ENCODE results near the gene PDE4D.

Gene PDE4D

GRCh38 chr5:59272809-59273427, 620.6 kb downstream of the PDE4D start:
- DNase-seq (ENCODE audit: low read depth in 4 of 4, low spot score in 1 of 4): no peak

GRCh38 chr5:59268756-59269415, 624.6 kb downstream of the PDE4D start:
- DNase-seq (ENCODE audit: low read depth in 4 of 4, low spot score in 1 of 4): no peak

DNA sequence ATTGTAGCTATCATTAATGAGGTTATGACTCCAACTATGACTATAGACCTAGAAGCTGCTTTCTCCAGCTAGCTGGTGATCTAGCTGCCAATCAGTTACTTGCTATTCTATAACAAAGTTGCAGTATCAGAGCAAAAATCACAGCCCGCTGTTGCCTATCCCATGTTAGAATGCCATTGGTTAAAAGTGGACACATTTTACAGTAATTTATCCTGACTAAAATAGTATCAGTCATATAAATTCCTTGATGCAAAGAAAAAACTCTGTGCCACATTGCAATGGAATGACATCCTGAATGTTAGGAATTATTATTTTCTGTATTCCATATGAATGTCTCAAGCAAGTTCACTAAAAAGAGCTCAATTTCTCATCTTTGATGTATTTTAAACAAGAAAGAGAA, 626.5 kb downstream of the PDE4D start:
- no peak for DNase-seq (ENCODE audit: low read depth in 4 of 4, low spot score in 1 of 4)

GRCh38 chr5:59266410-59266809, 627.1 kb downstream of the PDE4D start:
- DNase-seq (ENCODE audit: low read depth in 4 of 4, low spot score in 1 of 4): no peak

DNA sequence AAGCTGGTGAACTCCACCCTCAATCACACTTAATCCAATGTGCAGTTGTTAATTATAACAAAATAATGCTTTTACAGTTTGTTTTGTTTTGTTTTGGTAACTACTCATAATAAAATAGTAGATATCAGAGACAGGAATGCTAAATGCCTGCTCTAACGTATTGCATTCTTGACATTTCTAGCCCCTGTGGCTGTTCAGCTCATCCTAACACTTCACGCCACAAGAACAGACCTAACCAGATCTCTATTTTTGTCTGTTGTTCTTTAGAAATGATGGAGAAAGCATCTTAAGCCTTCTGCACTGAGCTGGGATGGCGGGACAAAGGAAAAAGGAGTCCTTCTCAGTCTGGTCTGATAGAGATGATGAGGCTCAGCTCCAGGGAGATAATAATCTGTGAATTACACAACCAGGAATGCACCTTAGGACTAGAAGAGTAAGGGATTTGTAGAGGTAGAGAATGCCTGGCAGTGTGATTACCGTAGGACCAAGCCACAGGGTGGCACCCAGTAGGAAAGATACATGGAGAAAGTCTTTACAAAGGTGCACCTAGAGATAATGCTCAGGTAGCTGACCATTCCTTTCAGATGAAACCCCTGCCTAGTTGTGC, 628.8 kb downstream of the PDE4D start:
- no peak for DNase-seq (ENCODE audit: low read depth in 4 of 4, low spot score in 1 of 4)

DNA sequence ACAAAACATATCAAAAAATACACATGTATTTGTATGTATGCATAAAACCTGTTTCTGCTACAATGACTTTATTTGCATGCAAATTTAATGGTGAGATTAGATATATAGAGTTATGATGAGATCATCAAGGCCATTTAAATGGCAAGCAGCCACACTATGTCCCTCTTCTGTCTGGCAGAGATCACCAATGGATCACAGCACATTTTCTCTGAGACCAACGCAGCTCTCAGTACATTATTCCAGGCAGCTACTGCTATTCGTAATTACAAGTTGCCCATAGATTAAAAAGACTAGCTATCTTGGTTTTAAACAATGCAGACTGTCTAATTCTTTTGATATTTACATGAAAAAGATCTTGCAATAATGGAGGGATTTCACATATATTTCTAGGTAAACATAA, 629.5 kb downstream of the PDE4D start:
- DNase-seq (ENCODE audit: low read depth in 4 of 4, low spot score in 1 of 4): no peak

DNA sequence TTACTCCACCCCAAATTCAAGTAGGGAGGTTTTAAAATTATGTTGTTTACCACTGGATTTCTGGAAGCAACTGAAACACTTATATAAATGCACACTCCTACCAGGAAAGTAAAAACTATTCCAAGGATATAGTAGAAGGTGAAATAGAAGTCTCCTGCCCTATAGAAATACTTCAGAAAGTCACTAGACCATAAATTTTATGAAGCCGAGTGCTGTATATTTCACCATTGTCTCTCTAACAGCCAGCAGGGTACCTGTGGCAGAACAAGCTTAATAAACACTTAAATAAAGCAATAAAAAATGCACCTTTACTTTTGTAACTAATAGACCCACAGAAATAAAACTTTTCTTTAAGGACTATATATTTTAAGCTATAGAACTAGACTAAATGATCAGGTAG, 631.6 kb downstream of the PDE4D start:
- no peak for DNase-seq (ENCODE audit: low read depth in 4 of 4, low spot score in 1 of 4)

GRCh38 chr5:59260973-59261372, 632.6 kb downstream of the PDE4D start:
- DNase-seq (ENCODE audit: low read depth in 4 of 4, low spot score in 1 of 4): no peak

DNA sequence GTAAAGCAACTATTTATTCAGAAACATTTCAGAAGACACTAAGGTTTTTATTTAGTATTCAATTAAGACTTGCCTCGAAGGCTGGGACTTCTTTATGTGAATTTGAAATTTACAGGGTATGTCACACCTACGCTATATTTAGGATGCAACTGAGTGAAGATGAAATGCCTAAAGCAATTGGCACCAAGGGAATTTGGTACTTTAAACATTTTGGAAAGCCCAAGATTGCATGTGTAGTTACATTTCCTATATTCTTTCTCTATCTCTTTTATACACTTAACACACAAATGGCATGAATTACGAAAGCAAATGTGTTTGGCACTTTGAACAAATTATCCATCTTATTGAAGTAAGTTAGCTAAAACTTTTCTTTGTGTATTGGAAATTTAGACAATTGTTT, 633.3 kb downstream of the PDE4D start:
- no peak for DNase-seq (ENCODE audit: low read depth in 4 of 4, low spot score in 1 of 4)

DNA sequence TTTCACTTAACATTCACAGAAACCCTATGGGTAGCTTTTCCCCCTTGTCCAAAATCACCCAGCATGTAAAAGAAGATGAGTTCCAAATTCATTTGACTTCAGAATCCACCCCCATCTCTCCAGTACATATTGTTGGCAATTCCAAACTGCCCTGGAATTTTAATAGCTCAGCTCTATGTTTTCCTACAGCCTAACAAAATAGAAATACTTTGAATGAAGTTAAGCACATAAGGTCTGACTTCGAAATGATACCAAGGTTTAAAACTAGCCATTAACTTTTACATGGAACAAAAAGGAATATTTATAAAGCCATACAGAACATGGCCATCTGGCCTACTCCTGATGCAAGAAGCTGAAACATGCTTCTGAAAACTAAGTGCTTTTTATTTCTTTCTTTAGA, 634.3 kb downstream of the PDE4D start:
- no peak for DNase-seq (ENCODE audit: low read depth in 4 of 4, low spot score in 1 of 4)

GRCh38 chr5:59257488-59258400, 635.8 kb downstream of the PDE4D start:
- no peak for DNase-seq (ENCODE audit: low read depth in 4 of 4, low spot score in 1 of 4)

GRCh38 chr5:59256331-59256730, 637.2 kb downstream of the PDE4D start:
- no peak for DNase-seq (ENCODE audit: low read depth in 4 of 4, low spot score in 1 of 4)

GRCh38 chr5:59254055-59254687, 639.4 kb downstream of the PDE4D start:
- no peak for DNase-seq (ENCODE audit: low read depth in 4 of 4, low spot score in 1 of 4)

DNA sequence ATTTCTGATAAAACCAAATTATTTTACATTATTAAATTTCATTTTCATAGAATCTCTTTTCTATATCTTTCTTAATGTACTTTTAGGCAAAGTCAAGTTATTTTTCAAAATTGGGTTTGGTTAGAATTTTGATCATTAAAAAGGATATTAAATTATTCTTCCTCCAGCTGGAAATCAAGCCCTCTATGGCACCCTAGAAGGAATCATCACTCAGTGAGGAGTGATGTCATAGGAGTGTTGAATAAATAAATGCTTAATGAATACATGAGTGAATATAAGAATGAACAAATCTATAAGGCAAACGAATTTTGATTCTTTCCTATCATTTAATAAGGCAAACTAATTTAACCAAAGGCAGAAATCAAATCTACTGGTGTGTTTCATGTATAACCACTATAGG, 639.9 kb downstream of the PDE4D start:
- DNase-seq (ENCODE audit: low read depth in 4 of 4, low spot score in 1 of 4): no peak

DNA sequence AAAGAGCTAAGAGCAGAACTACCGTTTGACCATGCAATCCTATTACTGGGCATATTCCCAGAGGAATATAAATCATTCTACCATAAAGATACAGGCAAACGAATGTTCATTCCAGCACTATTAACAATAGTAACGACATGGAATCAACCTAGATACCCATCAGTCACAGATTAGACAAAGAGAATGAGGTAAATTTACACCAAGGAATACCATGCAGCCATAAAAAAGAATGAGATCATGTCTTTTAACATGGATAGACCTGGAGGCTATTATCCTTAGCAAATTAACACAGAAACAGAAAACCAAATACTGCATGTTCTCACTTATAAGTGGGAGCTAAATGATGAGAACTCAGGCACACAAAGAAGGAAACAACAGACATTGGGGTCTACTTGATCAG, 641.9 kb downstream of the PDE4D start:
- no peak for DNase-seq (ENCODE audit: low read depth in 4 of 4, low spot score in 1 of 4)

GRCh38 chr5:59249726-59250125, 643.8 kb downstream of the PDE4D start:
- no peak for DNase-seq (ENCODE audit: low read depth in 4 of 4, low spot score in 1 of 4)

- no peak for DNase-seq (ENCODE audit: low read depth in 4 of 4, low spot score in 1 of 4)
These were observed 644.4 kb downstream of the PDE4D start for GRCh38 chr5:59249160-59249559.

GRCh38 chr5:59246882-59247281, 646.6 kb downstream of the PDE4D start:
- no peak for DNase-seq (ENCODE audit: low read depth in 4 of 4, low spot score in 1 of 4)

- no peak for DNase-seq (ENCODE audit: low read depth in 4 of 4, low spot score in 1 of 4)
These were observed 647.2 kb downstream of the PDE4D start for GRCh38 chr5:59246145-59246869.

DNA sequence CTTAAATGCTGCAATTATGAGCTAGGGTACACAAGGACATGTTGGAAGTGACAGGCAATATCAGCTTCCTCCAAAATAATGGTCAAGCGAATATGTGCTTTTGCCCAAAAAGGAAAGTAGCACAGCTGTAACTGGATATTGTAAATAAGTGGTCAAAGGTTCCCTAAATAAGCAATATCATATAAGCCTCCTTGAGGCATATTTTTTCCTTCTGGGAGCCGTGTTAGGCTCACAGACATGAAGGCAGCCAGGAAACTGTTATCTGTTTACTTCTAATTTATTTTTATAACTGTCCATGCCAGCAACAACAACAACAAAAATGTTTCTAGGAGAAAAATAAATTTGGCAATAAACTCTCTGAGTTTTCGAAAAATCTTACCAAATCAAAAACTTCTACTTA, 648.3 kb downstream of the PDE4D start:
- DNase-seq (ENCODE audit: low read depth in 4 of 4, low spot score in 1 of 4): no peak

GRCh38 chr5:59241552-59241951, 652.0 kb downstream of the PDE4D start:
- DNase-seq (ENCODE audit: low read depth in 4 of 4, low spot score in 1 of 4): no peak
